ENCODE results near the gene THAP8. TPM values are rescaled to one million over a fixed set of nuclear protein-coding genes. Genes with fewer than 3 reads are reported as not detected.

THAP8 gene
- total RNA-seq, 4 donors from 2014 or later = 6.1 to 10.5 (median 6.1) TPM

DNA sequence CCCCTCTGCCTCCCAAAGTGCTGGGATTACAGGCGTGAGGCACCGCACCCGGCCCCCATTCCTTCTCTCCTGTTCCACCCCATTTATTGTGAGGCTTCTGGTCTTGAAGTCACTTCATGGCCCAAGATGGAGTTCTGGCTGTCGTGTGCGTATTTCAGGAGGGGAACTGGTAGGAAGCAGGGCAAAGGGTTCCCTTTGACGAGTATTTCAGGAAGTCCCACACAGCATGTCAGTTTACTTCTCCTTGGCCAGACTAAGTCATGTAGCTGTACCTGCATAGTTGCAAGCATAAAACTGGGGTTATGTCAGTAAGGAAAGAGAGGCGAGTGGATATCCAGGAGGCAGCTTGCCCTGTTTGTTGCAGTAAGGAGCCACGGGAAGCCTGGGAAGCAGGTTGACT lies 10.7 kb upstream of the THAP8 start:
- Histone ChIP-seq H3K27ac (no peak overlapping the region), H3K36me3 (no peaks in the 10 kb centered on the region), H3K4me3 (no peak overlapping the region), H3K9me3 (no peaks in the 10 kb centered on the region), H3K4me1 (no peaks in the 10 kb centered on the region), H3K27me3 (no peaks in the 10 kb centered on the region)
- DNase-seq = no peak
- intact Hi-C loops (cut with DNase I; ENCODE audit: low total_unique reads) = loop anchor here (5.0 kb wide), 1 partner anchor 37 kb away; no protein-coding TSS in a partner anchor
- in situ Hi-C loops (cut with MboI; ENCODE audit: low sequenced_read_pairs in 4 of 4) = loop anchor here in 1 of 4 donors (5.0 kb wide), 1 partner anchor 107 kb away; no protein-coding TSS in a partner anchor
- TF ChIP-seq POLR2A (IDR thresholded peaks at IDR 0.05) = no peak
- TF ChIP-seq, protein P1, sequence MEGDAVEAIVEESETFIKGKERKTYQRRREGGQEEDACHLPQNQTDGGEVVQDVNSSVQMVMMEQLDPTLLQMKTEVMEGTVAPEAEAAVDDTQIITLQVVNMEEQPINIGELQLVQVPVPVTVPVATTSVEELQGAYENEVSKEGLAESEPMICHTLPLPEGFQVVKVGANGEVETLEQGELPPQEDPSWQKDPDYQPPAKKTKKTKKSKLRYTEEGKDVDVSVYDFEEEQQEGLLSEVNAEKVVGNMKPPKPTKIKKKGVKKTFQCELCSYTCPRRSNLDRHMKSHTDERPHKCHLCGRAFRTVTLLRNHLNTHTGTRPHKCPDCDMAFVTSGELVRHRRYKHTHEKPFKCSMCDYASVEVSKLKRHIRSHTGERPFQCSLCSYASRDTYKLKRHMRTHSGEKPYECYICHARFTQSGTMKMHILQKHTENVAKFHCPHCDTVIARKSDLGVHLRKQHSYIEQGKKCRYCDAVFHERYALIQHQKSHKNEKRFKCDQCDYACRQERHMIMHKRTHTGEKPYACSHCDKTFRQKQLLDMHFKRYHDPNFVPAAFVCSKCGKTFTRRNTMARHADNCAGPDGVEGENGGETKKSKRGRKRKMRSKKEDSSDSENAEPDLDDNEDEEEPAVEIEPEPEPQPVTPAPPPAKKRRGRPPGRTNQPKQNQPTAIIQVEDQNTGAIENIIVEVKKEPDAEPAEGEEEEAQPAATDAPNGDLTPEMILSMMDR (IDR thresholded peaks at IDR 0.05 in 4 of 5, conservative IDR thresholded peaks at IDR 0.05 in 1 of 5) = no peak
- no peak for ATAC-seq

DNA sequence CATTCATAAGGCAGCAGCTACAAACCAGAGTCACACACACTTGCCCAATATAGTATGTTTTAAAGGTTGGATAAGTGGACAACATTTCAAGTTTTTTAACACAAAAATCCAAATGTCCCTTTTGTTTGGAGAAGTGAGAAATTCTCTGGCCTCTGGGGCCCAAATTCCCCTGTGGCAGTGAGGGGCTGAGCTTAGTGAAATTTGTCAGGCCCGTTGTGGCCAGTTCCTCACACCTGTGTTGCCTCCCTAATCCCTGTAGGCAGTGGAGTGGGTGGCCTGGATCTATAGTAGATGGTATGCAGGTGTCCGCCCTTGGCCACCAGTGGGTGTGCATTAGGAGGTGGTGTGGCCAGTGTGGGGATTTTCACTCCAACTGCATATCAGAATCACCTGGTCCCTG lies 7.3 kb upstream of the THAP8 start:
- no peak for DNase-seq
- no peaks in the 10 kb centered on the region for H3K27me3 ChIP-seq
- H3K36me3 ChIP-seq = no peaks in the 10 kb centered on the region
- H3K9me3 ChIP-seq = no peaks in the 10 kb centered on the region
- no peak overlapping the region for H3K4me3 ChIP-seq
- ATAC-seq = no peak
- TF ChIP-seq, protein P1 (IDR thresholded peaks at IDR 0.05 in 4 of 5, conservative IDR thresholded peaks at IDR 0.05 in 1 of 5) = no peak
- TF ChIP-seq POLR2A (IDR thresholded peaks at IDR 0.05) = no peak
- no peak overlapping the region for H3K27ac ChIP-seq
- in situ Hi-C loops (cut with MboI; ENCODE audit: low sequenced_read_pairs in 4 of 4) (loop anchor here in 1 of 4 donors (5.0 kb wide), 1 partner anchor 111 kb away; no protein-coding TSS in a partner anchor), intact Hi-C loops (cut with DNase I; ENCODE audit: low total_unique reads) (loop anchor here (5.0 kb wide), 1 partner anchor 41 kb away; no protein-coding TSS in a partner anchor)
- H3K4me1 ChIP-seq = peaks cover 0 to 4% of the 10 kb centered on the region in 2 donors

DNA sequence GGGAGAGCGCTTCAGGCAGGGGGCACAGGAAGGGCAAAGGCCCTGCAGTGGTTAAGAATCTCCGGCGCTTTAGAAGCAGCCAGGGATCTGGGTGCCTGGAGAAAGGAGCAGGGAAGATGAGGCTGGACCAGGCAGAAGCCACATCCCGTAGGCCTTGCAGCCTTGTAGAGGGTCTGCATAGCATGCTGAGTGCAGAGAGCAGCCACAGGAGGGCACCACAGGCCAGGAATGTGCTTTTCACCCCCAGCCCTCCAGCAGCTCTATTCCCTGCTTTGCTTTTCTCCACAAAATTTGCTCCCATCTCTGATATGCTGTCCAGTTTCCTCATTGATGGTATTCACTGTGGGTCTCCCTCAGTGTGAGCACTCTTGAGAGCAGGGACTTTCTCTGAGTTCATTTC lies 6.3 kb upstream of the THAP8 start:
- no peaks in the 10 kb centered on the region for H3K9me3 ChIP-seq
- in situ Hi-C loops (cut with MboI; ENCODE audit: low sequenced_read_pairs in 4 of 4) = loop anchor here in 1 of 4 donors (5.0 kb wide), 1 partner anchor 112 kb away; no protein-coding TSS in a partner anchor
- intact Hi-C loops (cut with DNase I; ENCODE audit: low total_unique reads) = loop anchor here (1.0 to 5.0 kb wide), 2 partner anchors 42 to 109 kb away; no protein-coding TSS in a partner anchor
- H3K27me3 ChIP-seq = no peaks in the 10 kb centered on the region
- ATAC-seq = peak; percentile 63 to 87
- peak in 1 of 2 donors; percentile 34 for DNase-seq
- H3K27ac ChIP-seq = peak overlapping the region in 1 of 4 donors; percentile 45
- H3K4me1 ChIP-seq = peaks cover 2 to 6% of the 10 kb centered on the region in 2 donors
- H3K4me3 ChIP-seq = no peak overlapping the region
- TF ChIP-seq, protein P1 (IDR thresholded peaks at IDR 0.05 in 4 of 5, conservative IDR thresholded peaks at IDR 0.05 in 1 of 5) = peak; percentile 26 to 59 (median 38)
- no peak for TF ChIP-seq POLR2A (IDR thresholded peaks at IDR 0.05)
- no peaks in the 10 kb centered on the region for H3K36me3 ChIP-seq

DNA sequence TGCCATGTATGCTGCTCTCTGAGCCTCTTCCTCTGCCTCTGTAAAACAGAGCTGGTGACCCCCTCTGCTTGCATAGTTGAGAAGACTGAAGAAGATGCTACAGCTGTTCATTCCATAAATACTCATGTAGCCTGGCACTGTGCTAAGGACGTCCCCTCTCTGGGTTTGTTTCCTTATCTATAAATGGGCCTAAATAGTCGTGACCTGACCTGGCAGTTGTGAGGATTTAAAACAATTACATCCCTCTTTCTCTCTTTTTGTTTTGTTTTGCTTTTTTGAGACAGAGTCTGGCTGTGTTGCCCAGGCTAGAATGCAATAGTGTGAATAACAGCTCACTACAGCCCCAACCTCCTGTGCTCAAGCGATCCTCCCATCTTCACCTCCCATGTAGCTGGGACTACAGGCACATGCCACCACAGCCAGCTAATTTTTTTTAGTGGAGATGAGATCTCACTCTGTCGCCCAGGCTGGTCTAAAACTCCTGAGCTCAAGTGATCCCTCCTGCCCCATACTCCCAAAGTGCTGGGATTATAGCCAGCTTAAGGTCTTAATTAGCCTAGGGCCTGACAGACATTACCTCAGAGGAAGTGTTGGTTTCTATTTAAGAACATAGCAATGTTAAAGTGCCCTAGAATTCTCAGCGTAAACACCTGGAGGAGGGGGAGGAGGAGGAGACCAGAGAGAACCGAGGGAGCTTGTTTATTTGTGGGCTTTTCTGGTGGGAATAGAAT lies 5.3 kb upstream of the THAP8 start:
- Histone ChIP-seq H3K4me3 (no peak overlapping the region), H3K9me3 (no peaks in the 10 kb centered on the region), H3K27me3 (no peaks in the 10 kb centered on the region), H3K36me3 (no peaks in the 10 kb centered on the region), H3K4me1 (peaks cover 8 to 10% of the 10 kb centered on the region in 2 donors), H3K27ac (peak overlapping the region in 1 of 4 donors; percentile 45)
- no peak for ATAC-seq
- intact Hi-C loops (cut with DNase I; ENCODE audit: low total_unique reads) (no loop called here), in situ Hi-C loops (cut with MboI; ENCODE audit: low sequenced_read_pairs in 4 of 4) (no loop called here)
- DNase-seq = no peak
- TF ChIP-seq, protein P1 (IDR thresholded peaks at IDR 0.05 in 4 of 5, conservative IDR thresholded peaks at IDR 0.05 in 1 of 5) = no peak
- no peak for TF ChIP-seq POLR2A (IDR thresholded peaks at IDR 0.05)
